Measurements from ENCODE around the gene SNTB2.

Gene SNTB2

GRCh38 chr16:69233124-69233523 lies 46.2 kb downstream of the SNTB2 start:
- Histone ChIP-seq H3K27me3 (no peaks in the 10 kb centered on the region), H3K4me1 (0 out of 2 replicates have a peak, but pooled peaks cover 5% of the 10 kb centered on the region), H3K9me3 (no peaks in the 10 kb centered on the region), H3K36me3 (no peaks in the 10 kb centered on the region), H3K4me3 (ENCODE audit: low read depth, low read length) (no peak overlapping the region)
- DNase-seq, result no peak
- TF ChIP-seq CTCF (IDR thresholded peaks at IDR 0.05; ENCODE audit: low read depth, low read length), result no peak

- DNase-seq, result no peak
- H3K27me3 ChIP-seq, result no peaks in the 10 kb centered on the region
- no peaks in the 10 kb centered on the region for H3K36me3 ChIP-seq
- 0 out of 2 replicates have a peak, but pooled peaks cover 5% of the 10 kb centered on the region for H3K4me1 ChIP-seq
- TF ChIP-seq CTCF (IDR thresholded peaks at IDR 0.05; ENCODE audit: low read depth, low read length), result no peak
- H3K9me3 ChIP-seq, result no peaks in the 10 kb centered on the region
- no peak overlapping the region for H3K4me3 ChIP-seq (ENCODE audit: low read depth, low read length)
These were observed 47.5 kb downstream of the SNTB2 start for GRCh38 chr16:69234460-69234859.

- Histone ChIP-seq H3K27me3 (no peaks in the 10 kb centered on the region), H3K4me3 (ENCODE audit: low read depth, low read length) (no peak overlapping the region), H3K9me3 (no peaks in the 10 kb centered on the region), H3K36me3 (no peaks in the 10 kb centered on the region), H3K4me1 (0 out of 2 replicates have a peak, but pooled peaks cover 5% of the 10 kb centered on the region)
- no peak for TF ChIP-seq CTCF (IDR thresholded peaks at IDR 0.05; ENCODE audit: low read depth, low read length)
- no peak for DNase-seq
These were observed 49.4 kb downstream of the SNTB2 start for GRCh38 chr16:69236319-69236718.

- Histone ChIP-seq H3K4me1 (0 out of 2 replicates have a peak, but pooled peaks cover 5% of the 10 kb centered on the region), H3K9me3 (no peaks in the 10 kb centered on the region), H3K27me3 (no peaks in the 10 kb centered on the region), H3K4me3 (ENCODE audit: low read depth, low read length) (no peak overlapping the region), H3K36me3 (no peaks in the 10 kb centered on the region)
- no peak for TF ChIP-seq CTCF (IDR thresholded peaks at IDR 0.05; ENCODE audit: low read depth, low read length)
- DNase-seq, result no peak
These were observed 50.3 kb downstream of the SNTB2 start for GRCh38 chr16:69237296-69237695.

- H3K36me3 ChIP-seq, result no peaks in the 10 kb centered on the region
- H3K9me3 ChIP-seq, result no peaks in the 10 kb centered on the region
- TF ChIP-seq CTCF (IDR thresholded peaks at IDR 0.05; ENCODE audit: low read depth, low read length), result no peak
These were observed 52.9 kb downstream of the SNTB2 start for GRCh38 chr16:69239851-69240250.

GRCh38 chr16:69240331-69240730 lies 53.4 kb downstream of the SNTB2 start:
- H3K9me3 ChIP-seq, result no peaks in the 10 kb centered on the region
- no peak overlapping the region for H3K4me3 ChIP-seq (ENCODE audit: low read depth, low read length)
- no peak for DNase-seq

More at GRCh38 chr16:69239851-69240250, 52.9 kb downstream of the SNTB2 start:
- no peaks in the 10 kb centered on the region for H3K4me1 ChIP-seq
- H3K4me3 ChIP-seq (ENCODE audit: low read depth, low read length), result no peak overlapping the region
- DNase-seq, result no peak
- no peaks in the 10 kb centered on the region for H3K27me3 ChIP-seq

More at GRCh38 chr16:69240331-69240730, 53.4 kb downstream of the SNTB2 start:
- no peak for TF ChIP-seq CTCF (IDR thresholded peaks at IDR 0.05; ENCODE audit: low read depth, low read length)
- Histone ChIP-seq H3K27me3 (no peaks in the 10 kb centered on the region), H3K36me3 (no peaks in the 10 kb centered on the region), H3K4me1 (no peaks in the 10 kb centered on the region)
